Spleen (tissue), 11 donors: ENCODE results near the gene MIPEP. TPM values are rescaled to one million over a fixed set of nuclear protein-coding genes. Genes with fewer than 3 reads are reported as not detected.

ENCODE experiments used
- DNase-seq: peaks from one replicate; pipeline ENCODE4 v3.0.0-alpha.2; 2020
- H3K27ac ChIP-seq, 8 donors: fragments of 200-600 bp; sonication (generic) in 7 of 8; 1 replicate in 4 of 8; 2 replicates in 4 of 8; pipeline versions ENCODE4 v1.5.0 to v1.8.0; 2016 to 2021; ENCODE audit warnings: inconsistent platforms in 4 of 8, mild to moderate bottlenecking in 4 of 8, moderate library complexity in 1 of 8
- H3K27me3 ChIP-seq, 7 donors: fragments of 200-600 bp; sonication (generic) in 6 of 7; replicated peaks in 1 of 7; 1 replicate in 4 of 7; 2 replicates in 3 of 7; pipeline versions ENCODE4 v1.5.0 to v1.8.0; 2016 to 2021; ENCODE audit warnings: inconsistent platforms in 3 of 7, mild to moderate bottlenecking in 1 of 7
- H3K36me3 ChIP-seq, 6 donors: fragments of 200-600 bp; sonication (generic) in 5 of 6; 1 replicate in 4 of 6; 2 replicates in 2 of 6; pipeline versions ENCODE4 v1.5.0 to v1.8.0; 2016 to 2021; ENCODE audit warnings: inconsistent platforms in 2 of 6
- H3K4me1 ChIP-seq, 6 donors: fragments of 200-600 bp; sonication (generic) in 5 of 6; 1 replicate in 3 of 6; 2 replicates in 3 of 6; pipeline versions ENCODE4 v1.5.0 to v1.8.0; 2016 to 2021; ENCODE audit warnings: inconsistent platforms in 3 of 6
- H3K4me3 ChIP-seq, 8 donors: fragments of 200-600 bp; sonication (generic) in 7 of 8; 1 replicate in 4 of 8; 2 replicates in 4 of 8; pipeline versions ENCODE4 v1.5.0 to v1.8.0; 2016 to 2021; ENCODE audit warnings: inconsistent platforms in 4 of 8, mild to moderate bottlenecking in 4 of 8, moderate library complexity in 2 of 8
- H3K9me3 ChIP-seq, 8 donors: fragments of 200-600 bp; sonication (generic) in 7 of 8; 1 replicate in 4 of 8; 2 replicates in 4 of 8; pipeline versions ENCODE4 v1.5.0 to v1.8.0; 2016 to 2021; ENCODE audit warnings: inconsistent platforms in 4 of 8
- CTCF ChIP-seq, 11 experiments: fragments of 200-600 bp in 7 of 11; fragments of 450-650 bp in 4 of 11; sonication (generic) in 4 of 11; IDR thresholded peaks in 8 of 11; conservative IDR thresholded peaks in 3 of 11; 1 replicate in 7 of 11; 2 replicates in 4 of 11; pipeline versions ENCODE4 v1.4.0 to v1.8.0; 2016 to 2021; ENCODE audit warnings: antibody characterized with exemption in 11 of 11, inconsistent platforms in 4 of 11, mild to moderate bottlenecking in 1 of 11
- POLR2A ChIP-seq, 3 donors: fragments of 450-650 bp; IDR thresholded peaks; one replicate each; pipeline ENCODE4 v1.5.1; 2017; ENCODE audit warnings: antibody characterized with exemption in 3 of 3, mild to moderate bottlenecking in 1 of 3
- POLR2AphosphoS5 ChIP-seq, 3 donors: sonication (generic); formaldehyde crosslinking; IDR thresholded peaks; one replicate each; pipeline ENCODE4 v1.5.1; 2017; ENCODE audit warnings: antibody characterized with exemption in 3 of 3
- WGBS, 5 donors: extraction: QIAGEN DNeasy Blood & Tissue Kit in 3 of 5; methylation state at CpG; one replicate each; pipeline versions ENCODE4 v1.1.5 to v1.1.7; 2013 to 2018; 5-methylcytosine and 5-hydroxymethylcytosine counted together
- intact Hi-C: fragments of 100-400 bp; cut with DNase I; formaldehyde crosslinking; loops from one replicate; pipeline ENCODE4 v1.15.0; 2023; ENCODE audit warnings: low total_unique reads
- polyA plus RNA-seq, 3 donors: library from polyadenylated mRNA; stranded (reverse); fragments of 200-250 nt; gene quantifications; one replicate each; pipeline ENCODE4 v1.2.1, GENCODE V29; 2013
- total RNA-seq, 7 donors: library from RNA; depleted of rRNA in 3 of 7; stranded (reverse); fragments of >200 nt in 3 of 7; fragmentation: NEBNext Ultra II Directional in 4 of 7; extraction: Animal tissue kit (Norgen Biotek cat#: 25700) in 4 of 7; gene quantifications; one replicate each; pipeline versions ENCODE4 v1.1.0 to v1.2.1, GENCODE V29; 2016 to 2021
- donor health status: healthy with polysubstance abuse.
- donor health status: DM: no; HTN: no; CAD: no; lungs with moderate emphysema.
- donor health status: DM: no; HTN: no; CAD: no.
- donor health status: Bipolar disorder and iron deficiency.
- donor health status: healthy.
- donor health status: DM: no; HTN: no; CAD: no.
- donor health status: DM: yes; HTN: yes; CAD: no.

MIPEP gene
- total and polyA plus RNA-seq, 10 donors: 7.2 to 16.3 (median 10.8) TPM

GRCh38 chr13:23865026-23865425 lies 24.2 kb downstream of the MIPEP start:
- no peak overlapping the region for H3K27ac ChIP-seq
- no peaks in the 10 kb centered on the region for H3K27me3 ChIP-seq
- TF ChIP-seq CTCF (IDR thresholded peaks at IDR 0.05 in 8 of 11, conservative IDR thresholded peaks at IDR 0.05 in 3 of 11) (no peak), POLR2AphosphoS5 (IDR thresholded peaks at IDR 0.05) (no peak), POLR2A (IDR thresholded peaks at IDR 0.05) (no peak)
- H3K36me3 ChIP-seq: peaks cover 0 to 39% (median 1%) of the 10 kb centered on the region in 6 donors
- no peak for DNase-seq
- intact Hi-C loops: no loop called here
- no peak overlapping the region for H3K4me3 ChIP-seq
- H3K9me3 ChIP-seq: no peaks in the 10 kb centered on the region
- H3K4me1 ChIP-seq: peaks cover 0 to 7% (median 0%) of the 10 kb centered on the region in 6 donors
- WGBS, 5 donors: 25 to 43% (median 35%) methylated on average over 1 of the region's 1 CpG

DNA sequence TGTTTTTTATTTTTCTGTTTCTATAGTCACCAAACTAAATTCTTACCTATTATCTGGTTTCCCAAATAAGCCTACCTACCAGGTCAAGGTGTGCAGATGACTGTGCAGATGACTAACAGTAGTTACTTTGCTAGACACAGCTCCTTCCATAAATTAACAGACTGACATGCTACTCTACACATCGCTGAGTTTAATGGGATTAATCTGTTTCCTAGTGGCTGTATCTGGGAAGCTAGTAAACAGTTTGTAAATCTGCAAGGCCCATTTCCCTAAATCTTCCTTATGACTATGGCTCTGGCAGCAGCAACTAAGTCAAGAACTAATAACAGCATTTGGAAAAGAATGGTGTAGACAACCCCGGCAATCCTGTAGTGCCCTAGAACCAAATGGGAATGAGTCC lies 27.9 kb downstream of the MIPEP start:
- TF ChIP-seq CTCF (IDR thresholded peaks at IDR 0.05 in 8 of 11, conservative IDR thresholded peaks at IDR 0.05 in 3 of 11) (no peak), POLR2A (IDR thresholded peaks at IDR 0.05) (no peak), POLR2AphosphoS5 (IDR thresholded peaks at IDR 0.05) (no peak)
- WGBS, 5 donors: 93 to 98% (median 97%) methylated on average over 2 of the region's 2 CpGs

DNA sequence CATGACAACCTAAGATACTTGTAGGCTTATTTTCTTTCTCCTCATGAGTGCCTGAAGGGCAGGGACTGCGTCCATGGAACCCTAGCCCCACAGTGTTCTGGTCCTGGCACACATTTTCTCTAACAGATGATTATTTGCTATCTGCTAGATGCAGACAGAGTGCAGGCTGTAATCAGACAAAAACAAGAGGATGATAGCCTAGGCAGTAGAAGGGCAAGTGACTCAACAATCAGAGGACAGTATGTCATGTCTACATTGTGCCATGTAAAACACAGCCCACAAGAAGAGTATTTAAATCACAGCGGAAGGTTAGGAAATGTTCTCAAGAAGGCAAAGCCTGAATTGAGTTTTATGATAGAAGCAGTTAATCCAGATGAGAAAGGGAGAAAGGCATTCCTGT lies 29.3 kb downstream of the MIPEP start:
- no peak overlapping the region for H3K27ac ChIP-seq
- no peak for DNase-seq
- no peaks in the 10 kb centered on the region for H3K9me3 ChIP-seq
- 93 to 100% (median 97%) methylated on average over 2 of the region's 2 CpGs for WGBS, 5 donors
- intact Hi-C loops: no loop called here
- no peaks in the 10 kb centered on the region for H3K4me1 ChIP-seq
- no peak overlapping the region for H3K4me3 ChIP-seq
- TF ChIP-seq POLR2AphosphoS5 (IDR thresholded peaks at IDR 0.05) (no peak), POLR2A (IDR thresholded peaks at IDR 0.05) (no peak), CTCF (IDR thresholded peaks at IDR 0.05 in 8 of 11, conservative IDR thresholded peaks at IDR 0.05 in 3 of 11) (no peak)
- no peaks in the 10 kb centered on the region for H3K27me3 ChIP-seq
- peaks cover 0 to 55% (median 1%) of the 10 kb centered on the region in 6 donors for H3K36me3 ChIP-seq

More for the DNA sequence above, 27.9 kb downstream of the MIPEP start:
- H3K27me3 ChIP-seq: no peaks in the 10 kb centered on the region
- DNase-seq: no peak
- peaks cover 0 to 4% (median 0%) of the 10 kb centered on the region in 6 donors for H3K4me1 ChIP-seq
- H3K27ac ChIP-seq: no peak overlapping the region
- H3K4me3 ChIP-seq: no peak overlapping the region
- intact Hi-C loops: no loop called here
- peaks cover 0 to 47% (median 1%) of the 10 kb centered on the region in 6 donors for H3K36me3 ChIP-seq
- H3K9me3 ChIP-seq: no peaks in the 10 kb centered on the region

- peaks cover 0 to 59% (median 1%) of the 10 kb centered on the region in 6 donors for H3K36me3 ChIP-seq
- no peaks in the 10 kb centered on the region for H3K9me3 ChIP-seq
- no peak overlapping the region for H3K4me3 ChIP-seq
- no peak for TF ChIP-seq CTCF (IDR thresholded peaks at IDR 0.05 in 8 of 11, conservative IDR thresholded peaks at IDR 0.05 in 3 of 11)
- TF ChIP-seq POLR2AphosphoS5 (IDR thresholded peaks at IDR 0.05): no peak
- no peak for TF ChIP-seq POLR2A (IDR thresholded peaks at IDR 0.05)
- DNase-seq: no peak
- no peak overlapping the region for H3K27ac ChIP-seq
- H3K4me1 ChIP-seq: no peaks in the 10 kb centered on the region
- intact Hi-C loops: no loop called here
- H3K27me3 ChIP-seq: no peaks in the 10 kb centered on the region
Measured at GRCh38 chr13:23859455-23859854, 29.7 kb downstream of the MIPEP start.
